Kasumi-1 (cell line): ENCODE data around the gene PALS2.

Source experiments
- DNase-seq, 2 experiments: peaks; one replicate each; lab custom pipeline; 2025; lab: John Stamatoyannopoulos, UW

PALS2 gene

GRCh38 chr7:24591152-24591551, 17.9 kb downstream of the PALS2 start:
- no peak for DNase-seq

- DNase-seq = no peak
These were observed 22.6 kb downstream of the PALS2 start for GRCh38 chr7:24595671-24596418.

GRCh38 chr7:24597014-24597413, 23.8 kb downstream of the PALS2 start:
- DNase-seq = no peak

GRCh38 chr7:24601600-24601999, 28.3 kb downstream of the PALS2 start:
- DNase-seq = no peak

GRCh38 chr7:24602860-24603456, 29.7 kb downstream of the PALS2 start:
- no peak for DNase-seq

GRCh38 chr7:24604630-24605029, 31.4 kb downstream of the PALS2 start:
- DNase-seq = no peak

GRCh38 chr7:24608504-24608903, 35.3 kb downstream of the PALS2 start:
- DNase-seq = no peak

- DNase-seq = no peak
These were observed 35.8 kb downstream of the PALS2 start for GRCh38 chr7:24609059-24609458.

GRCh38 chr7:24609570-24609969, 36.3 kb downstream of the PALS2 start:
- no peak for DNase-seq

- DNase-seq = no peak
These were observed 37.9 kb downstream of the PALS2 start for GRCh38 chr7:24611130-24611529.

- DNase-seq = no peak
These were observed 44.8 kb downstream of the PALS2 start for GRCh38 chr7:24617957-24618616.

GRCh38 chr7:24619978-24620377, 46.7 kb downstream of the PALS2 start:
- DNase-seq = no peak

GRCh38 chr7:24622646-24623182, 49.5 kb downstream of the PALS2 start:
- DNase-seq = no peak
